Activated CD8-positive, alpha-beta memory T cell treated with anti-CD3 and anti-CD28 coated beads, Interleukin-2, amount 50 U/mL, for 24 hours (primary cell): ENCODE measurements around the gene RMND5A.

ENCODE experiments used
- DNase-seq: peaks from one replicate; pipeline ENCODE4 v3.0.0-alpha.2; 2020; ENCODE audit errors: extremely low read depth

The RMND5A gene

GRCh38 chr2:86791573-86791972 is 71.5 kb downstream of the RMND5A start:
- no peak for DNase-seq

GRCh38 chr2:86793752-86794151 is 73.7 kb downstream of the RMND5A start:
- no peak for DNase-seq

GRCh38 chr2:86794861-86795260 is 74.8 kb downstream of the RMND5A start:
- no peak for DNase-seq

GRCh38 chr2:86800856-86801567 is 80.9 kb downstream of the RMND5A start:
- DNase-seq: no peak

- no peak for DNase-seq
Observed at GRCh38 chr2:86806059-86806857, 86.2 kb downstream of the RMND5A start.

- no peak for DNase-seq
Observed at GRCh38 chr2:86807133-86807467, 87.0 kb downstream of the RMND5A start.

- DNase-seq: no peak
Observed at GRCh38 chr2:86807468-86808275, 87.6 kb downstream of the RMND5A start.

- peak; percentile 93 for DNase-seq
Observed at GRCh38 chr2:86808315-86809161, 88.4 kb downstream of the RMND5A start.

- no peak for DNase-seq
Observed at GRCh38 chr2:86809481-86810121, 89.5 kb downstream of the RMND5A start.

GRCh38 chr2:86815611-86816010 is 95.5 kb downstream of the RMND5A start:
- no peak for DNase-seq

GRCh38 chr2:86818114-86818801 is 98.2 kb downstream of the RMND5A start:
- no peak for DNase-seq

GRCh38 chr2:86818957-86819356 is 98.9 kb downstream of the RMND5A start:
- DNase-seq: no peak

GRCh38 chr2:86821306-86821705 is 101.2 kb downstream of the RMND5A start:
- DNase-seq: no peak

GRCh38 chr2:86821842-86822241 is 101.8 kb downstream of the RMND5A start:
- no peak for DNase-seq

GRCh38 chr2:86822668-86823345 is 102.7 kb downstream of the RMND5A start:
- no peak for DNase-seq

GRCh38 chr2:86825036-86825692 is 105.1 kb downstream of the RMND5A start:
- DNase-seq: no peak

- no peak for DNase-seq
Observed at GRCh38 chr2:86825693-86826381, 105.7 kb downstream of the RMND5A start.

GRCh38 chr2:86826951-86827350 is 106.9 kb downstream of the RMND5A start:
- DNase-seq: no peak
